B cell (primary cell): ENCODE data around the gene AP3S1. TPM values are rescaled to one million over a fixed set of nuclear protein-coding genes. Genes with fewer than 3 reads are reported as not detected.

Source experiments
- ATAC-seq: fragments of 200-7000 bp; cut with Tn5 transposase; one replicate; pipeline ENCODE4 v1.10.0; 2021; ENCODE audit warnings: low read depth, mild to moderate bottlenecking, moderate number of reproducible peaks, moderate library complexity
- CTCF ChIA-PET: fragments of 350-600 bp; sonication (Branson Sonifier 250); formaldehyde crosslinking; loops from one replicate; lab custom pipeline; 2021; ENCODE audit warnings: antibody characterized with exemption, inconsistent platforms; lab: Charles Lee
- POLR2A ChIA-PET: fragments of 350-600 bp; sonication (Branson Sonifier 250); formaldehyde crosslinking; loops from one replicate; lab custom pipeline; 2021; ENCODE audit warnings: antibody characterized with exemption; lab: Charles Lee
- DNase-seq: peaks from one replicate; pipeline ENCODE4 v3.0.0; 2013
- H2AFZ ChIP-seq: 2 replicates; pipeline ENCODE4 v1.6.1; 2012; ENCODE audit warnings: mild to moderate bottlenecking, low read depth, low read length; ENCODE audit not compliant: insufficient read depth, poor library complexity, severe bottlenecking
- H3K27ac ChIP-seq, 2 donors: 1 replicate in 1 of 2; 2 replicates in 1 of 2; pipeline ENCODE4 v1.5.1; 2012 to 2013; ENCODE audit warnings: low read length in 2 of 2, mild to moderate bottlenecking in 2 of 2, moderate library complexity in 1 of 2
- H3K27me3 ChIP-seq, 4 experiments: fragments of 200-600 bp in 1 of 4; sonication (generic) in 1 of 4; replicated peaks in 1 of 4; 1 replicate in 2 of 4; 2 replicates in 2 of 4; pipeline versions ENCODE4 v1.6.1 to v1.7.0; 2013 to 2016; ENCODE audit warnings: low read length in 3 of 4, mild to moderate bottlenecking in 2 of 4, mixed read lengths in 1 of 4, moderate library complexity in 1 of 4; ENCODE audit not compliant: insufficient read depth in 4 of 4, control insufficient read depth in 3 of 4; ENCODE audit errors: control extremely low read depth in 1 of 4
- H3K36me3 ChIP-seq, 2 experiments: replicated peaks in 1 of 2; 1 replicate in 1 of 2; 2 replicates in 1 of 2; pipeline versions ENCODE4 v1.6.1 to v1.7.1; 2013; ENCODE audit warnings: low read length in 1 of 2; ENCODE audit not compliant: insufficient read depth in 2 of 2, control insufficient read depth in 1 of 2; ENCODE audit errors: control extremely low read depth in 1 of 2, extremely low read depth in 1 of 2
- H3K4me1 ChIP-seq, 2 donors: fragments of 200-600 bp in 1 of 2; sonication (generic) in 1 of 2; 1 replicate in 1 of 2; 2 replicates in 1 of 2; pipeline versions ENCODE4 v1.5.1 to v1.6.1; 2013 to 2017; ENCODE audit warnings: low read length in 2 of 2; ENCODE audit not compliant: control insufficient read depth in 2 of 2, insufficient read depth in 2 of 2
- H3K4me2 ChIP-seq: replicated peaks from 2 replicates; pipeline ENCODE3; 2012; ENCODE audit warnings: mild to moderate bottlenecking, low read depth, low read length; ENCODE audit not compliant: poor library complexity, severe bottlenecking
- H3K4me3 ChIP-seq, 5 experiments: fragments of 200-600 bp in 1 of 5; sonication (generic) in 1 of 5; 1 replicate in 3 of 5; 2 replicates in 2 of 5; pipeline versions ENCODE4 v1.5.1 to v1.7.0; 2011 to 2016; ENCODE audit warnings: low read length in 4 of 5, mild to moderate bottlenecking in 4 of 5, low read depth in 2 of 5, control low read depth in 1 of 5, moderate library complexity in 1 of 5; ENCODE audit not compliant: insufficient read depth in 1 of 5; ENCODE audit errors: control extremely low read depth in 1 of 5, extremely low read depth in 1 of 5
- H3K79me2 ChIP-seq: fragments of 200-600 bp; sonication (generic); one replicate; pipeline ENCODE4 v1.6.0; 2016; ENCODE audit warnings: low read length; ENCODE audit not compliant: control insufficient read depth, insufficient read depth
- H3K9ac ChIP-seq: fragments of 200-600 bp; sonication (generic); 2 replicates; pipeline ENCODE4 v1.6.1; 2017; ENCODE audit warnings: mild to moderate bottlenecking, low read length, moderate library complexity
- H3K9me3 ChIP-seq, 3 donors: one replicate each; pipeline versions ENCODE4 v1.6.1 to v1.7.1; 2013; ENCODE audit warnings: low read length in 2 of 3; ENCODE audit not compliant: control insufficient read depth in 2 of 3, insufficient read depth in 1 of 3; ENCODE audit errors: control extremely low read depth in 1 of 3
- H4K20me1 ChIP-seq: 2 replicates; pipeline ENCODE4 v1.6.0; 2012; ENCODE audit warnings: mild to moderate bottlenecking, low read length; ENCODE audit not compliant: insufficient read depth, control insufficient read depth, poor library complexity, severe bottlenecking
- H3K27ac Mint-ChIP-seq: one replicate; pipeline ENCODE4 v1.8.0; 2021; ENCODE audit warnings: mixed read lengths
- H3K27me3 Mint-ChIP-seq: one replicate; pipeline ENCODE4 v1.8.0; 2021; ENCODE audit warnings: mixed read lengths
- H3K4me1 Mint-ChIP-seq: one replicate; pipeline ENCODE4 v1.8.0; 2021; ENCODE audit warnings: mixed read lengths
- H3K4me3 Mint-ChIP-seq: one replicate; pipeline ENCODE4 v1.8.0; 2021; ENCODE audit warnings: mixed read lengths
- H3K9me3 Mint-ChIP-seq: one replicate; pipeline ENCODE4 v1.8.0; 2022; ENCODE audit warnings: mixed read lengths; ENCODE audit not compliant: insufficient read depth
- EZH2 ChIP-seq: IDR thresholded peaks from 2 replicates; pipeline ENCODE4 v1.6.1; 2012; ENCODE audit warnings: borderline replicate concordance, low read depth, mild to moderate bottlenecking, moderate library complexity, low read length; ENCODE audit not compliant: insufficient read depth, poor library complexity, severe bottlenecking
- WGBS: methylation state at CpG from one replicate; pipeline ENCODE4 v1.1.5; 2013; ENCODE audit warnings: missing lambda C conversion rate; ENCODE audit not compliant: insufficient coverage; 5-methylcytosine and 5-hydroxymethylcytosine counted together
- intact Hi-C: fragments of 100-400 bp; cut with micrococcal nuclease; formaldehyde crosslinking; loops from one replicate; pipeline ENCODE4 v1.10.0; 2022
- polyA plus RNA-seq: library from polyadenylated mRNA; depleted of rRNA; stranded (reverse); fragments of >200 nt; gene quantifications from 2 replicates; pipeline ENCODE4 v1.2.3, GENCODE V29; 2012
- total RNA-seq, 2 donors: library from RNA; stranded (reverse); fragments of 120-200 nt in 1 of 2; gene quantifications; 1 replicate in 1 of 2; 2 replicates in 1 of 2; pipeline versions ENCODE4 v1.2.3 to v1.2.4, GENCODE V29; 2013 to 2022
- TF ChIP-seq, protein P1 (sequence below): fragments of 200-600 bp; IDR thresholded peaks from one replicate; pipeline ENCODE4 v1.8.0; 2022; ENCODE audit warnings: antibody characterized with exemption, mild to moderate bottlenecking

The AP3S1 gene
- total and polyA plus RNA-seq, 2 donors (not counting 1 experiment from before 2014, with no cell fraction given): 12.8 to 47.6 TPM

DNA sequence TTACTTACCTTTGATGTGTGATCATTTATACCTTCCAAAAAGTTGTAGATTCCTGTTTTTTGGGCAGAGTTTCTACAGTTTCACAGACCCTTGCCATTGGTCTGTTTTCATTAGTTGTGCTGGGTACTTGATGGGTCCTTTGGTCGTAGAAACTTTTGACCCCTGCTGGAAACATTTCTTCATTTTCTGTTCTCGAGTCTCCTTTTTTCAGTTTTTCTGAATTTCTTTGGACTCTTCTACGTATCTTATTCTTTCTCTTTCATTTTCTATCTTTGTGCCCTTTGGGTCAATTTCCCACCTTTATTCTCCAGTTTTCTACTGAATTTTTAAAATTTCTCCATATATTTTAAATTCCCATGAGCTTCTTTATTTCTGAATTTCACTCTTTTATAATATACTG lies 16.7 kb downstream of the AP3S1 start:
- no peaks in the 10 kb centered on the region for H3K36me3 ChIP-seq
- peak overlapping the region in 1 of 5 experiments; percentile 19 for H3K4me3 ChIP-seq
- H4K20me1 ChIP-seq: peaks cover 11% of the 10 kb centered on the region
- ChIA-PET CTCF (no interaction called here), POLR2A (no interaction called here)
- H3K27me3 Mint-ChIP-seq: no peaks in the 10 kb centered on the region
- peaks cover 79% of the 10 kb centered on the region for H3K79me2 ChIP-seq
- intact Hi-C loops: no loop called here
- H3K27me3 ChIP-seq: no peaks in the 10 kb centered on the region
- peaks cover 3% of the 10 kb centered on the region for H3K9me3 Mint-ChIP-seq
- H3K27ac ChIP-seq: no peak overlapping the region
- 53% methylated on average over 2 of the region's 3 CpGs for WGBS
- ATAC-seq (no peak), DNase-seq (no peak)
- H2AFZ ChIP-seq: peak overlapping the region; percentile 38
- H3K4me3 Mint-ChIP-seq: peak overlapping the region; percentile 17
- no peaks in the 10 kb centered on the region for H3K4me1 ChIP-seq
- H3K9me3 ChIP-seq: peaks cover 0 to 4% (median 4%) of the 10 kb centered on the region in 3 donors
- peaks cover 21% of the 10 kb centered on the region for H3K4me1 Mint-ChIP-seq
- H3K9ac ChIP-seq: no peak overlapping the region
- TF ChIP-seq EZH2: no peak
- TF ChIP-seq, protein P1, sequence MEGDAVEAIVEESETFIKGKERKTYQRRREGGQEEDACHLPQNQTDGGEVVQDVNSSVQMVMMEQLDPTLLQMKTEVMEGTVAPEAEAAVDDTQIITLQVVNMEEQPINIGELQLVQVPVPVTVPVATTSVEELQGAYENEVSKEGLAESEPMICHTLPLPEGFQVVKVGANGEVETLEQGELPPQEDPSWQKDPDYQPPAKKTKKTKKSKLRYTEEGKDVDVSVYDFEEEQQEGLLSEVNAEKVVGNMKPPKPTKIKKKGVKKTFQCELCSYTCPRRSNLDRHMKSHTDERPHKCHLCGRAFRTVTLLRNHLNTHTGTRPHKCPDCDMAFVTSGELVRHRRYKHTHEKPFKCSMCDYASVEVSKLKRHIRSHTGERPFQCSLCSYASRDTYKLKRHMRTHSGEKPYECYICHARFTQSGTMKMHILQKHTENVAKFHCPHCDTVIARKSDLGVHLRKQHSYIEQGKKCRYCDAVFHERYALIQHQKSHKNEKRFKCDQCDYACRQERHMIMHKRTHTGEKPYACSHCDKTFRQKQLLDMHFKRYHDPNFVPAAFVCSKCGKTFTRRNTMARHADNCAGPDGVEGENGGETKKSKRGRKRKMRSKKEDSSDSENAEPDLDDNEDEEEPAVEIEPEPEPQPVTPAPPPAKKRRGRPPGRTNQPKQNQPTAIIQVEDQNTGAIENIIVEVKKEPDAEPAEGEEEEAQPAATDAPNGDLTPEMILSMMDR: no peak
- H3K27ac Mint-ChIP-seq: no peak overlapping the region
- peak overlapping the region; percentile 24 for H3K4me2 ChIP-seq

DNA sequence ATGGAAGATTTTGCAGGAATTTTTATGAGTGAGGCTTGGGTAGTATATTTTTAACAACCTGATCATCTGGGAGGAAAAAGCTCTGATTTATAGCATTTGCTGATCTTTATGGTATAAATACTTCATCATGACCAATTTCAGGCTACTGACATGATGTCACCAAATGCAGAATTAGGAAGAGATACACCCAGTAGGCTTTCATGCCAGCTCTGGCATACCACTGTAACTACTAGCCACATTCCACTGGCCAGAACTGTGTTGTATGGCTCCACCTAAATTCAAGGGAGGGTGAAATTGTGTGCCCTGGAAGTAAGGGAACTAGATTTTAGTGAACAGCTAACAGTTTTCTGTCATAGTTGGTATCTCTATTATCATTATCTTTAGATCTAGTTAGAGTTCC lies 17.6 kb downstream of the AP3S1 start:
- Histone ChIP-seq H2AFZ (no peak overlapping the region), H3K4me3 (no peak overlapping the region), H3K9me3 (peaks cover 0 to 5% (median 2%) of the 10 kb centered on the region in 3 donors), H3K4me2 (no peak overlapping the region), H3K4me1 (no peaks in the 10 kb centered on the region), H3K27me3 (no peaks in the 10 kb centered on the region), H3K36me3 (no peaks in the 10 kb centered on the region), H4K20me1 (peaks cover 19% of the 10 kb centered on the region), H3K9ac (no peak overlapping the region), H3K79me2 (peaks cover 69% of the 10 kb centered on the region), H3K27ac (no peak overlapping the region)
- ATAC-seq (no peak), DNase-seq (no peak)
- H3K4me1 Mint-ChIP-seq: peaks cover 22% of the 10 kb centered on the region
- TF ChIP-seq, protein P1: no peak
- no peak for TF ChIP-seq EZH2
- ChIA-PET CTCF (no interaction called here), POLR2A (no interaction called here)
- H3K9me3 Mint-ChIP-seq: peaks cover 4% of the 10 kb centered on the region
- no peak overlapping the region for H3K27ac Mint-ChIP-seq
- no peak overlapping the region for H3K4me3 Mint-ChIP-seq
- intact Hi-C loops: no loop called here
- no peaks in the 10 kb centered on the region for H3K27me3 Mint-ChIP-seq
